ENCODE data around the gene CYB5D1. TPM values are rescaled to one million over a fixed set of nuclear protein-coding genes. Genes with fewer than 3 reads are reported as not detected.

CYB5D1 gene
- total and polyA plus RNA-seq, 2 of the 8 experiments (the other 6 are each of a cell fraction or from before 2014, with no cell fraction given): 11.0 to 18.0 TPM

- TF ChIP-seq CHD7 (IDR thresholded peaks at IDR 0.05; ENCODE audit: insufficient replicate concordance, low read length) (no peak), SAP30 (IDR thresholded peaks at IDR 0.05; ENCODE audit: insufficient read depth, insufficient replicate concordance, low read length) (peak; percentile 24), SP4 (IDR thresholded peaks at IDR 0.05; ENCODE audit: low read length) (no peak), EP300 (IDR thresholded peaks at IDR 0.05; ENCODE audit: borderline replicate concordance in 1 of 2, low read depth in 2 of 2, low read length in 2 of 2) (no peak), NANOG (IDR thresholded peaks at IDR 0.05; ENCODE audit: insufficient read depth, low read depth, low read length, poor library complexity, severe bottlenecking) (no peak), TCF12 (IDR thresholded peaks at IDR 0.05; ENCODE audit: low read depth, low read length) (no peak), BACH1 (IDR thresholded peaks at IDR 0.05; ENCODE audit: low read length) (no peak), HDAC6 (IDR thresholded peaks at IDR 0.05; ENCODE audit: low read depth, low read length) (no peak), PHF8 (conservative IDR thresholded peaks at IDR 0.05; ENCODE audit: low read depth, low read length) (no peak)
Measured at GRCh38 chr17:7886227-7887037, 28.6 kb downstream of the CYB5D1 start (continued).

Data from H1 (cell line).